Parathyroid adenoma (tissue), 2 donors: Measurements from ENCODE around the gene CXXC5.

ENCODE experiments used
- H2AFZ ChIP-seq: fragments of 300-600 bp; sonication (generic); one replicate; pipeline ENCODE4 v1.7.0; 2017; ENCODE audit warnings: antibody characterized with exemption, mild to moderate bottlenecking
- H3K27ac ChIP-seq: fragments of 300-600 bp; sonication (generic); one replicate; pipeline ENCODE4 v1.7.0; 2017
- H3K27me3 ChIP-seq: fragments of 300-600 bp; sonication (generic); one replicate; pipeline ENCODE4 v1.7.0; 2017; ENCODE audit warnings: low read length; ENCODE audit not compliant: control insufficient read depth, insufficient read depth
- H3K36me3 ChIP-seq: fragments of 300-600 bp; sonication (generic); one replicate; pipeline ENCODE4 v1.7.0; 2017; ENCODE audit warnings: low read length; ENCODE audit not compliant: control insufficient read depth, insufficient read depth
- H3K4me1 ChIP-seq: fragments of 300-600 bp; sonication (generic); one replicate; pipeline ENCODE4 v1.7.0; 2017; ENCODE audit warnings: control low read depth
- H3K4me2 ChIP-seq: fragments of 300-600 bp; sonication (generic); one replicate; pipeline ENCODE4 v1.7.0; 2017; ENCODE audit warnings: low read length
- H3K4me3 ChIP-seq: fragments of 300-600 bp; sonication (generic); one replicate; pipeline ENCODE4 v1.7.0; 2017; ENCODE audit warnings: low read depth, low read length
- H3K79me2 ChIP-seq: fragments of 300-600 bp; sonication (generic); one replicate; pipeline ENCODE4 v1.7.0; 2017; ENCODE audit warnings: control low read depth
- H3K9ac ChIP-seq: fragments of 300-600 bp; sonication (generic); one replicate; pipeline ENCODE4 v1.7.0; 2017; ENCODE audit warnings: mild to moderate bottlenecking
- H3K9me3 ChIP-seq: fragments of 300-600 bp; sonication (generic); one replicate; pipeline ENCODE4 v1.7.0; 2017; ENCODE audit warnings: low read length; ENCODE audit not compliant: control insufficient read depth
- CTCF ChIP-seq: fragments of 300-600 bp; sonication (generic); IDR thresholded peaks from one replicate; pipeline ENCODE4 v1.7.0; 2017; ENCODE audit warnings: antibody characterized with exemption, mild to moderate bottlenecking
- donor health status: primary hyperparathyroidism.

Gene CXXC5

DNA sequence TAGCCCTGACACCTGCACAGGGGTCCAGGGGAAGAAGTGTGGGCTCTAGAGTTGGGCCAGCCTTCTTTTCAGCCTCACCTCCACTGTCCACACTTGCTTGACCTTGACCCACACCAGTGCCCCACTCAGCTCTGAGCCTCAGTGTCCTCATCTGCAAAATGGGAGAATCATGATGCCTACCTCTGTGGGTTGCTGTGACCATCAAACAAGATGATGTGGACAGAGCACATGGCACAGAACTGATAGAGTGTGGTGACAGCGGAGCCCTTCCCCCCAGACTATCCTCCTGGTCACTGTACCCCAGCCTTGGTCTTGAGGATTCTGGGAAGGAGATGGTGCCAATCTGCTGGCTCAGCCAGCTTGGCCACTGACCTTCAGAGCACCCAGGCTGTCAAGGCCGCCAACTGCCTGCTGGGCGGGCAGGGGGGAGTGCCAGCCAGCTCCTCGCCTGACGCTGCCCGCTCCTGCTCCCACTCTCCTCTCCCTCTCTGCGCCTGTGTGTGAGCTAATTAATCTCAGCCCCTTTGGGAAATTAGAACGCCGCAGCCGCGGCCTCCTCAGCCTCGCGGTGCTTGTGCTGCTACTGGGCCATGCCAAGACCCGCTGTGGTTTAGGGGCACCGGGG, 16.7 kb downstream of the CXXC5 start:
- H3K4me1 ChIP-seq: peaks cover 75% of the 10 kb centered on the region
- peak overlapping the region; percentile 36 for H3K4me2 ChIP-seq
- H3K27ac ChIP-seq: peak overlapping the region; percentile 92
- H3K36me3 ChIP-seq: no peaks in the 10 kb centered on the region
- peaks cover 64% of the 10 kb centered on the region for H3K79me2 ChIP-seq
- H3K4me3 ChIP-seq: no peak overlapping the region
- H3K27me3 ChIP-seq: no peaks in the 10 kb centered on the region
- no peaks in the 10 kb centered on the region for H3K9me3 ChIP-seq
- H2AFZ ChIP-seq: no peak overlapping the region
- no peak for TF ChIP-seq CTCF
- no peak overlapping the region for H3K9ac ChIP-seq

DNA sequence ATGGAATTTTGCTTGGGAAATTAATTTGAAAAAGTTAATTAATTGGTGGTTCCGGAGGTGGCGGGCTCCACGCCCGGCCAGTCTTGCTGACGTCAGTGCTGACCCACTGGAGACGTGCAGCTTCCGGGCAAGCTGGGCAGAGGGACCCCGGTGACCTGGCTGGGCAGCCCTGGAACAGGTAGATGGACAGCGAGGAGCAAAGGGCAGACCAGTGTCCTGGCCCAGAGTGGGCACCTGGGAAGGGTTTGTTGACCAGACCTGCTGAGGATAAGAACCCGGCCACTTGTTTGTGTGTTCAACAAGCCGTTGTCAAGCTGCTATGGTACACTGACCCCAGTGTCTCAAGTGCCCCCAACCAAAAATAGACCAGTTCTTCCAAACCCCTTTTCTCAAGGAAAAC, 17.5 kb downstream of the CXXC5 start:
- Histone ChIP-seq H3K4me1 (peaks cover 73% of the 10 kb centered on the region), H3K4me3 (no peak overlapping the region), H3K4me2 (peak overlapping the region; percentile 36), H3K9ac (no peak overlapping the region), H3K79me2 (peaks cover 67% of the 10 kb centered on the region), H3K27me3 (no peaks in the 10 kb centered on the region), H3K36me3 (no peaks in the 10 kb centered on the region), H2AFZ (no peak overlapping the region), H3K27ac (peak overlapping the region; percentile 92), H3K9me3 (no peaks in the 10 kb centered on the region)
- no peak for TF ChIP-seq CTCF

DNA sequence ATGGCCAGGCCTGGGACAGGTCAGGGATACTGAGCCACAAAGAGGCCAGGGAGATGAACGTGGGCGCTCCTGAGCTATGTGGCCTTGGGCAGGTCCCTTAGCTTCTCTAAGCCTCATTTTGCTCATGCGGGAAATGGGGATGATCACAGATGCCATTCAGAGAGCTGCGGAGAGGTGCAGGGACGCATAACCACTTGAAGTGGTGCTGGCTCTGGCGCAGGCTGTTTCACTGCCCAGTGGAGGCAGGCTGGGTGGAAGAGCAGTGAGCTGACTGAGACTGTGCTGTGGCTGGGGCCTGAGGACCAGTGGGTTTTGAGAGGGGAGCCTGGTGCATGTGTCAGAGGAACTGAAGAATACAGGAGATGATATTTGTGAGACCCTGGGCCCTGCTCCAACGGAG, 18.4 kb downstream of the CXXC5 start:
- H3K27me3 ChIP-seq: no peaks in the 10 kb centered on the region
- no peak overlapping the region for H3K4me2 ChIP-seq
- H3K4me3 ChIP-seq: no peak overlapping the region
- peak overlapping the region; percentile 92 for H3K27ac ChIP-seq
- no peak for TF ChIP-seq CTCF
- peaks cover 71% of the 10 kb centered on the region for H3K4me1 ChIP-seq
- H3K9ac ChIP-seq: no peak overlapping the region
- H3K9me3 ChIP-seq: no peaks in the 10 kb centered on the region
- H2AFZ ChIP-seq: no peak overlapping the region
- H3K36me3 ChIP-seq: no peaks in the 10 kb centered on the region
- H3K79me2 ChIP-seq: peaks cover 75% of the 10 kb centered on the region

DNA sequence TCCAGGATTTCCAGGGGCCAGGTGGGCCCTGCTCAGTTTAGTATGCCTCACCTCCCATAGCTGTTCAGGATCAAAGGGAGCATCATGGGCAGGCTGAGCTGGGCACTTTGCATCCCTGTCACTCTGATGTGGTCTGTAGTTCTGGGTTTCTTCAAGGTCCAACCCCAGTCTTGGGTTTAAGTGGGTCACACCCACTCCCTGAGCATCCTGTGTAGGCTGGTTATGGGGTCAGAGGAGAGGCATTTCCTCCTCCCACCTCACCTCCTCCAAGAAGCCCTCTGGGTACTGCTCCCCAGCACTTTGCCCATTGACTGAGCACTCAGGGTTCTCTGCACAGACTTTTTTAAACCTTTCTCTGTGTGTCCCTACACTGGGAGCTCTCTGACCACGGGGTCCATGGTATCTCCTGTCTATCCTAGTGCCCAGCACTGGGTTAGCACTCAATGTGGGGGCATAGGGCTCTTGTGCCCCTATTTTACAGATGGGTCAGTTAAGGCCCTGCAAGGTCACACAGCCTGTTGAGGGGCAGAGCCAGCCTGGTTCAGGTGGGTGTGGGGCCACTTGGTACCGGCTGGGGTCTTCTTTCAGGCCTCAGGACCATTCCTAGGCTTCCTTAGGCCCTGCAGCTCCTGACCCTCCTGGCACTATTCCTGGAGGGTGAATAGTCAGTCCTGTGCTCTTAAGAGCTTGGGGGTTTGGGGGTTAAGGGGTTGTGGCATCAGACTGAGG, 19.0 kb downstream of the CXXC5 start:
- Histone ChIP-seq H3K4me2 (no peak overlapping the region), H3K9me3 (no peaks in the 10 kb centered on the region), H2AFZ (no peak overlapping the region), H3K36me3 (no peaks in the 10 kb centered on the region), H3K4me1 (peaks cover 71% of the 10 kb centered on the region), H3K27me3 (no peaks in the 10 kb centered on the region), H3K27ac (peak overlapping the region; percentile 88), H3K4me3 (no peak overlapping the region), H3K79me2 (peaks cover 80% of the 10 kb centered on the region), H3K9ac (no peak overlapping the region)
- TF ChIP-seq CTCF: no peak

GRCh38 chr5:139667730-139668063, 19.5 kb downstream of the CXXC5 start:
- H3K9ac ChIP-seq: no peak overlapping the region

More at GRCh38 chr5:139667730-139668063, 19.5 kb downstream of the CXXC5 start:
- Histone ChIP-seq H3K4me3 (no peak overlapping the region), H3K27ac (peak overlapping the region; percentile 88), H3K9me3 (no peaks in the 10 kb centered on the region), H3K36me3 (no peaks in the 10 kb centered on the region), H3K27me3 (no peaks in the 10 kb centered on the region), H3K79me2 (peaks cover 82% of the 10 kb centered on the region), H3K4me1 (peaks cover 72% of the 10 kb centered on the region), H3K4me2 (peak overlapping the region; percentile 66), H2AFZ (peak overlapping the region; percentile 90)
- TF ChIP-seq CTCF: no peak
